H9 (cell line): Measurements from ENCODE around the gene ALX3. TPM values are rescaled to one million over a fixed set of nuclear protein-coding genes. Genes with fewer than 3 reads are reported as not detected.

Experiments
- DNase-seq: peaks from one replicate; pipeline ENCODE4 v3.0.0-alpha.2; 2017
- H2AFZ ChIP-seq: one replicate; pipeline ENCODE4 v1.6.1; 2013; ENCODE audit warnings: mild to moderate bottlenecking, low read length, control low read depth, moderate library complexity
- H2AK5ac ChIP-seq: 2 replicates; pipeline ENCODE4 v1.6.1; 2013; ENCODE audit warnings: low read length, control low read depth, mixed read lengths; ENCODE audit not compliant: insufficient read length
- H2BK120ac ChIP-seq: one replicate; pipeline ENCODE4 v1.6.1; 2013; ENCODE audit warnings: low read depth, mild to moderate bottlenecking, low read length, control low read depth, inconsistent platforms; ENCODE audit not compliant: poor library complexity, severe bottlenecking
- H2BK12ac ChIP-seq: 2 replicates; pipeline ENCODE4 v1.6.1; 2013; ENCODE audit warnings: low read length, control low read depth, mixed read lengths, low read depth; ENCODE audit not compliant: insufficient read length
- H2BK15ac ChIP-seq: 2 replicates; pipeline ENCODE4 v1.6.1; 2013; ENCODE audit warnings: low read depth, low read length, control low read depth
- H2BK20ac ChIP-seq: one replicate; pipeline ENCODE4 v1.6.1; 2013; ENCODE audit warnings: low read depth, mild to moderate bottlenecking, low read length, control low read depth, inconsistent platforms; ENCODE audit not compliant: poor library complexity, severe bottlenecking
- H2BK5ac ChIP-seq: 2 replicates; pipeline ENCODE4 v1.6.1; 2013; ENCODE audit warnings: low read length, control low read depth, mixed read lengths; ENCODE audit not compliant: insufficient read length
- H3K14ac ChIP-seq: 2 replicates; pipeline ENCODE4 v1.6.1; 2013; ENCODE audit warnings: low read length, control low read depth; ENCODE audit not compliant: insufficient read depth
- H3K18ac ChIP-seq: 2 replicates; pipeline ENCODE4 v1.6.1; 2013; ENCODE audit warnings: low read depth, mild to moderate bottlenecking, mixed read lengths, low read length, control low read depth; ENCODE audit not compliant: insufficient read length
- H3K23ac ChIP-seq: 2 replicates; pipeline ENCODE4 v1.6.1; 2013; ENCODE audit warnings: low read length, control low read depth, mixed read lengths, low read depth; ENCODE audit not compliant: insufficient read length
- H3K23me2 ChIP-seq: 2 replicates; pipeline ENCODE4 v1.6.1; 2013; ENCODE audit warnings: low read depth, mild to moderate bottlenecking, mixed read lengths, low read length, control low read depth; ENCODE audit not compliant: insufficient read length, poor library complexity, severe bottlenecking
- H3K27ac ChIP-seq: 2 replicates; pipeline ENCODE4 v1.5.1; 2013; ENCODE audit warnings: low read length, control low read depth, mixed read lengths, low read depth; ENCODE audit not compliant: insufficient read length
- H3K27me3 ChIP-seq: 2 replicates; pipeline ENCODE4 v1.6.1; 2013; ENCODE audit warnings: low read length, control low read depth, inconsistent platforms; ENCODE audit not compliant: insufficient read depth
- H3K4ac ChIP-seq: 2 replicates; pipeline ENCODE4 v1.6.1; 2013; ENCODE audit warnings: low read depth, mild to moderate bottlenecking, control low read depth, inconsistent platforms, low read length, moderate library complexity
- H3K4me1 ChIP-seq: 2 replicates; pipeline ENCODE4 v1.6.1; 2013; ENCODE audit warnings: low read length, control low read depth, inconsistent platforms; ENCODE audit not compliant: insufficient read depth
- H3K4me2 ChIP-seq: 2 replicates; pipeline ENCODE4 v1.6.1; 2013; ENCODE audit warnings: low read length, control low read depth, mixed read lengths; ENCODE audit not compliant: insufficient read length, insufficient read depth
- H3K56ac ChIP-seq: 2 replicates; pipeline ENCODE4 v1.6.1; 2013; ENCODE audit warnings: low read depth, mild to moderate bottlenecking, mixed read lengths, low read length, control low read depth; ENCODE audit not compliant: insufficient read length
- H3K79me1 ChIP-seq: 2 replicates; pipeline ENCODE4 v1.6.1; 2013; ENCODE audit warnings: low read depth, mild to moderate bottlenecking, moderate library complexity, low read length, control low read depth, inconsistent platforms; ENCODE audit not compliant: insufficient read depth, poor library complexity, severe bottlenecking
- H3K79me2 ChIP-seq: 2 replicates; pipeline ENCODE4 v1.6.1; 2013; ENCODE audit warnings: low read length, control low read depth, inconsistent platforms; ENCODE audit not compliant: insufficient read depth
- H3K9ac ChIP-seq: 2 replicates; pipeline ENCODE4 v1.6.1; 2013; ENCODE audit warnings: low read length, control low read depth, mixed read lengths; ENCODE audit not compliant: insufficient read length; ENCODE audit errors: extremely low read depth
- H3K9me3 ChIP-seq: one replicate; pipeline ENCODE4 v1.6.1; 2013; ENCODE audit warnings: low read depth, low read length, inconsistent platforms; ENCODE audit not compliant: control insufficient read depth
- H3T11ph ChIP-seq: one replicate; pipeline ENCODE4 v1.6.1; 2013; ENCODE audit warnings: mild to moderate bottlenecking, low read length, control low read depth, inconsistent platforms
- H4K20me1 ChIP-seq: one replicate; pipeline ENCODE4 v1.6.1; 2013; ENCODE audit not compliant: control insufficient read depth, insufficient read length, insufficient read depth
- H4K5ac ChIP-seq: 2 replicates; pipeline ENCODE4 v1.6.1; 2013; ENCODE audit warnings: low read depth, mild to moderate bottlenecking, mixed read lengths, low read length, control low read depth; ENCODE audit not compliant: insufficient read length
- H4K8ac ChIP-seq: replicated peaks from 2 replicates; pipeline ENCODE4 v1.6.1; 2013; ENCODE audit warnings: low read length, control low read depth, mixed read lengths, low read depth; ENCODE audit not compliant: insufficient read length
- H4K91ac ChIP-seq: 2 replicates; pipeline ENCODE4 v1.6.1; 2013; ENCODE audit warnings: low read depth, mild to moderate bottlenecking, moderate library complexity, mixed read lengths, low read length, control low read depth; ENCODE audit not compliant: insufficient read length
- H3K27ac Mint-ChIP-seq, 3 experiments: 2 replicates in 2 of 3; 3 replicates in 1 of 3; pipeline ENCODE4 v1.8.0; 2020 to 2021; ENCODE audit warnings: mixed read lengths in 3 of 3, mild to moderate bottlenecking in 1 of 3, moderate library complexity in 1 of 3
- H3K27me3 Mint-ChIP-seq: 2 replicates; pipeline ENCODE4 v1.8.0; 2021; ENCODE audit warnings: low read depth, mild to moderate bottlenecking, moderate library complexity, mixed read lengths
- H3K36me3 Mint-ChIP-seq, 3 experiments: 2 replicates in 2 of 3; 3 replicates in 1 of 3; pipeline ENCODE4 v1.8.0; 2020 to 2021; ENCODE audit warnings: low read depth in 3 of 3, mixed read lengths in 3 of 3; ENCODE audit not compliant: insufficient read depth in 1 of 3
- H3K4me1 Mint-ChIP-seq, 2 experiments: 2 replicates each; pipeline ENCODE4 v1.8.0; 2020; ENCODE audit warnings: mixed read lengths in 2 of 2
- H3K4me3 Mint-ChIP-seq, 2 experiments: 2 replicates in 1 of 2; 3 replicates in 1 of 2; pipeline ENCODE4 v1.8.0; 2020 to 2021; ENCODE audit warnings: mild to moderate bottlenecking in 2 of 2, mixed read lengths in 2 of 2, moderate library complexity in 1 of 2
- H3K9me3 Mint-ChIP-seq, 2 experiments: 2 replicates in 1 of 2; 3 replicates in 1 of 2; pipeline ENCODE4 v1.8.0; 2020; ENCODE audit warnings: mild to moderate bottlenecking in 2 of 2, mixed read lengths in 2 of 2, moderate library complexity in 1 of 2
- CTCF ChIP-seq: fragments of 200-600 bp; sonication (generic); conservative IDR thresholded peaks from 3 replicates; pipeline ENCODE4 v1.8.0; 2021; ENCODE audit warnings: antibody characterized with exemption, mild to moderate bottlenecking
- WGBS: extraction: QIAGEN DNeasy Blood & Tissue Kit; methylation state at CpG from one replicate; pipeline ENCODE4 v1.1.7; 2013; ENCODE audit warnings: missing lambda C conversion rate, low lambda C conversion rate, mixed read lengths; ENCODE audit not compliant: insufficient read length; ENCODE audit errors: extremely low coverage; 5-methylcytosine and 5-hydroxymethylcytosine counted together
- total RNA-seq: library from RNA; stranded (reverse); gene quantifications from 2 replicates; pipeline ENCODE4 v1.2.1, GENCODE V29; 2021

Gene ALX3
- total RNA-seq, 1 experiment from 2014 or later, result not detected

- Histone ChIP-seq H2BK20ac (no peak overlapping the region), H3K79me2 (no peaks in the 10 kb centered on the region), H3K27me3 (no peaks in the 10 kb centered on the region), H3K23me2 (no peaks in the 10 kb centered on the region), H3K14ac (no peak overlapping the region), H2BK5ac (no peak overlapping the region), H3T11ph (no peak overlapping the region), H3K23ac (no peak overlapping the region), H3K4ac (no peak overlapping the region), H2BK15ac (no peak overlapping the region), H2AK5ac (no peak overlapping the region), H3K56ac (no peak overlapping the region), H4K91ac (no peak overlapping the region), H4K5ac (no peak overlapping the region), H3K79me1 (no peaks in the 10 kb centered on the region), H3K18ac (no peak overlapping the region), H3K9me3 (no peaks in the 10 kb centered on the region), H3K9ac (no peak overlapping the region), H2BK12ac (no peak overlapping the region), H3K4me1 (no peaks in the 10 kb centered on the region), H3K4me2 (no peak overlapping the region), H3K27ac (no peak overlapping the region), H4K8ac (no peak overlapping the region), H2AFZ (no peak overlapping the region), H2BK120ac (no peak overlapping the region), H4K20me1 (no peaks in the 10 kb centered on the region)
- Mint-ChIP-seq H3K4me3 (no peak overlapping the region), H3K4me1 (peaks cover 0 to 5% of the 10 kb centered on the region in 2 experiments; a peak in 1 of 4 replicates), H3K36me3 (no peaks in the 10 kb centered on the region; a peak in 1 of 7 replicates), H3K27ac (no peak overlapping the region), H3K27me3 (peaks cover 24% of the 10 kb centered on the region), H3K9me3 (no peaks in the 10 kb centered on the region)
- no CpG with 5 or more reads among the region's 2 CpGs for WGBS
- no peak for TF ChIP-seq CTCF
- no peak for DNase-seq
These were observed 29.9 kb upstream of the ALX3 start for GRCh38 chr1:110100335-110100734.
